GM21825 (cell line): ENCODE results near the gene CSPG4.
"Not testable (repeated sequence)": the region's sequence is repeated elsewhere in the genome, so short reads cannot be mapped to it uniquely, and the experiment has no call there.

Experiments used
- ATAC-seq: cut with Tn5 transposase; IDR thresholded peaks from one replicate; pipeline ENCODE4 v1.9.1; 2021; ENCODE audit warnings: mild to moderate bottlenecking, moderate library complexity; ENCODE audit not compliant: unreplicated experiment

Gene CSPG4

DNA sequence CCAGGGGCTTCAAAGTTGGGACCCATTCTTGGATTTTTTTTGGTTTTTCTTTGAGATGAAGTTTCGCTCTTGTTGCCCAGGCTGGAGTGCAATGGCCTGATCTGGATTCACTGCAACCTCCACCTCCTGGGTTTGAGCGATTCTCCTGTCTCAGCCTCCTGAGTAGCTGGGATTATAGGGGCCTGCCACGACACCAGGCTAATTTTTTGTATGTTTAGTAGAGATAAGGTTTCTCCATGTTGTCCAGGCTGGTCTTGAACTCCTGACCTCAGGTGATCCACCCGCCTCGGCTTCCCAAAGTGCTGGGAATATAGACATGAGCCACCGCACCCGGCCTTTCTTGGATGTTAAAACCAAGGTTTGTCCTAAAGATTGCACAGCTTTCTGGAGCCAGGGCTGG, 78.7 kb downstream of the CSPG4 start:
- ATAC-seq = not testable (repeated sequence)

DNA sequence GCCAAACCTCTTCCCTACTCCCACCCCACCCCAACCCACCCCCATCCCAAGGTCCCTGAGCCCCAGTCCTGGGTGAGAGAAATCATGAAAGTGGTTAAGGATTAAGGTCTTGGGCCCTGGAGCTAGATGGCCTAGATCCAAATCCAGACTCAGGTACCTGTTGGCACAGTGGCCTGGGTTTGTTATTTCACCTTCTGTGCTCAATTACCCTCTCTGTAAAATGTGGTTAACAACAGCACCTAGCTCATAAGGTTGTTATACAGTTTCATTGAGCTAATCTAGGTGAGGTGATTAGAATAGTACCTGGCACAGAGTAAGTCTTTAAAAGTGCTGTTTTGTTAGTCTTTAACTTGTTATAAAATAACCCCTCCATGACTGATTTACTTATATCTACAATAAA, 80.7 kb downstream of the CSPG4 start:
- ATAC-seq = no peak

DNA sequence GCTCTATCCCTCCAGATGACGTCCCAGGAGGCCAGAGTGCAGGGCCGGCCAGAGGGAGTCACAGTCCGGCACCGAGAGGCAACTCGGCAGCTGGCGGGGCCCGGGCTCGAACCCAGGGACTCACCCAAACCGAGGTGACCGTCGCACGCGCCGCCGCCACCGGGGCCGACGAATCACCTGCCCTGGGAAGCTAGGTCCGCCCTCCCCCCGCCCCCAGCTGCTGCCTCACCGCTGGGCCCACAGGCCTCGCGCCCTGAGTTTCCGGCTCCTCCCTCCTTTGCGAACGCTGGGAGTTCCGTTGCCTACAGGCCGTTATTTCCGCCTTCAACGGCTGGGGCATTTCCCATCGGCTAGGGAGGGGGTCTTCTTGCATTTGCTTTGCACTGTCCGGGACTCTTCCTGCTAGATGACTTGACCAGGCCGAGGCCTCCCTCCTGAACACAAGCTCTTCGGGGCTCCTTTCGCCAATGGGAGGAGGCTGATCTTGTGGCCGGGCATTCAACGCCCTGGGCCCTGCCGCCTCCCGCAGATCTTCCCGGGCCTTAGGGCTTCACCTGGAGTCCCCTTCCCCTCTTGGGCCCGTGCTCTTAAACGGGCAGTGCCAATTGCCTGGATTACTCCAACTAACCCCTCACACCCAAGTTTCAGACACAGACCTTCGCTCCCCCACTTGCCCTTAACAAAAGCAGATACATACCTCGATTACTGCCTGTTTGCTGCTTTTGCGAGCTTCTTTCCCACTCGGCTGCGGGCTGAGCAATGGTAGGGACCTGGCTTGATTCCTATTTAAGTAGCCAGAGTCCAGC, 86.9 kb downstream of the CSPG4 start, which contains the start of gene SNUPN:
Gene SNUPN, minus strand, starts transcription at position 184 of the 806 bp plus-strand sequence. CDS start 4,674 bp downstream, outside the sequence.
- ATAC-seq = peak; percentile 78
